Left forelimb (tissue), 1 donor: ENCODE measurements around the gene IL5.
A peak's percentile ranks its signal among the peaks of the same experiment; 100 is the strongest.
"Not testable (repeated sequence)": the region's sequence is repeated elsewhere in the genome, so short reads cannot be mapped to it uniquely, and the experiment has no call there.

Source experiments
- DNase-seq: peaks from one replicate; pipeline ENCODE4 v3.0.0-alpha.2; 2018; ENCODE audit warnings: low spot score

Gene IL5

GRCh38 chr5:132528866-132529634, 14.3 kb downstream of the IL5 start:
- no peak for DNase-seq

GRCh38 chr5:132528021-132528420, 15.3 kb downstream of the IL5 start:
- no peak for DNase-seq

GRCh38 chr5:132526974-132527564, 16.3 kb downstream of the IL5 start:
- DNase-seq, result no peak

GRCh38 chr5:132526290-132526973, 16.9 kb downstream of the IL5 start:
- DNase-seq, result no peak

GRCh38 chr5:132525299-132525724, 18.0 kb downstream of the IL5 start:
- no peak for DNase-seq

GRCh38 chr5:132524877-132525276, 18.4 kb downstream of the IL5 start:
- not testable (repeated sequence) for DNase-seq

- not testable (repeated sequence) for DNase-seq
These were observed 21.3 kb downstream of the IL5 start for GRCh38 chr5:132522067-132522466.

GRCh38 chr5:132513618-132514336, 29.5 kb downstream of the IL5 start:
- not testable (repeated sequence) for DNase-seq

GRCh38 chr5:132510076-132510475, 33.2 kb downstream of the IL5 start:
- no peak for DNase-seq

- DNase-seq, result no peak
These were observed 37.1 kb downstream of the IL5 start for GRCh38 chr5:132506094-132506692.

- no peak for DNase-seq
These were observed 37.7 kb downstream of the IL5 start for GRCh38 chr5:132505641-132506040.

GRCh38 chr5:132504746-132505145, 38.6 kb downstream of the IL5 start:
- no peak for DNase-seq

- DNase-seq, result no peak
These were observed 40.1 kb downstream of the IL5 start for GRCh38 chr5:132503244-132503643.

GRCh38 chr5:132501961-132502931, 41.1 kb downstream of the IL5 start:
- no peak for DNase-seq

GRCh38 chr5:132501629-132501956, 41.7 kb downstream of the IL5 start:
- no peak for DNase-seq

- DNase-seq, result no peak
These were observed 42.2 kb downstream of the IL5 start for GRCh38 chr5:132500931-132501628.

GRCh38 chr5:132500244-132500930, 42.9 kb downstream of the IL5 start:
- DNase-seq, result no peak

GRCh38 chr5:132499440-132500243, 43.7 kb downstream of the IL5 start:
- peak; percentile 33 for DNase-seq
